ENCODE results near the gene F2R. TPM values are rescaled to one million over a fixed set of nuclear protein-coding genes. Genes with fewer than 3 reads are reported as not detected.

Gene F2R
- total and polyA plus RNA-seq, 12 donors = 6.0 to 60.5 (median 26.8) TPM

DNA sequence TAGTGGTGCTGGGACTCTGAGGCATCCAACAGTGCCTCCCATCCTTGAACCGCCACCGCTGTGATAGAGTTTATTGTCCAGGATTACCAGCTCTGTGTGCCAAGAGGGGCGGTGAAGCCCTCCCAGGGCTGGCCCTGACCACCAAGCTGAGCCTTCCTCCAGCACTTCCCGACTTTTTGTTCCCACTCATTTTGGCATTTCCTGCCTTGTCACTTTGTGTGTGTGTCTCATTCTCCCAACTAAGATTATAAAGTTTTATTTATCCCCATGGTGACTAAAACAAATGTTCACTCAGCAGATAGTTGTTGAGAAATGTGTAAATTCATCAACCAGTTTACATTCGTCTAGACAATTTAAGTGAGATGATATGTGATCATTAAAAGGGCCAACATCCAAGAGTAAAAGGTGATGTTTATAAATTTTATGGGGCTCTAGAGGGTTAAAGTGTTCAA is 2.5 kb downstream of the F2R start:
- Histone ChIP-seq H3K4me1 (replicated peaks in 1 of 2) (peaks cover 6 to 27% of the 10 kb centered on the region in 2 donors), H3K27me3 (no peaks in the 10 kb centered on the region), H3K36me3 (replicated peaks in 1 of 2) (no peaks in the 10 kb centered on the region), H3K4me3 (peak overlapping the region in 1 of 4 donors; percentile 93), H3K27ac (peak overlapping the region in 1 of 5 donors; percentile 54), H3K9me3 (replicated peaks in 1 of 3) (no peaks in the 10 kb centered on the region)
- 62 to 85% (median 79%) methylated on average over 5 of the region's 5 CpGs for WGBS, 4 donors
- TF ChIP-seq CTCF (IDR thresholded peaks at IDR 0.05) (no peak), POLR2A (IDR thresholded peaks at IDR 0.05) (peak in 1 of 2 donors; percentile 20)
- intact Hi-C loops (cut with DNase I) = loop anchor here in 1 of 2 donors (2.0 kb wide), 1 partner anchor 52 kb away; no protein-coding TSS in a partner anchor
- peak in 2 of 7 donors; percentile 33 to 39 for DNase-seq

- TF ChIP-seq CTCF (IDR thresholded peaks at IDR 0.05) (no peak), POLR2A (IDR thresholded peaks at IDR 0.05) (no peak)
- H3K36me3 ChIP-seq (replicated peaks in 1 of 2) = no peaks in the 10 kb centered on the region
- no peak overlapping the region for H3K4me3 ChIP-seq
- WGBS, 4 donors = 80 to 92% (median 84%) methylated on average over 4 of the region's 4 CpGs
- no peaks in the 10 kb centered on the region for H3K27me3 ChIP-seq
- intact Hi-C loops (cut with DNase I) = loop anchor here in 1 of 2 donors (2.0 kb wide), 1 partner anchor 52 kb away; no protein-coding TSS in a partner anchor
- DNase-seq = no peak
- peak overlapping the region in 1 of 5 donors; percentile 54 for H3K27ac ChIP-seq
- H3K9me3 ChIP-seq (replicated peaks in 1 of 3) = no peaks in the 10 kb centered on the region
- peaks cover 6 to 27% of the 10 kb centered on the region in 2 donors for H3K4me1 ChIP-seq (replicated peaks in 1 of 2)
Observed at GRCh38 chr5:76718880-76719279, 3.0 kb downstream of the F2R start.

GRCh38 chr5:76720988-76721569 is 5.2 kb downstream of the F2R start:
- TF ChIP-seq POLR2A (IDR thresholded peaks at IDR 0.05) (no peak), CTCF (IDR thresholded peaks at IDR 0.05) (no peak)
- Histone ChIP-seq H3K4me1 (replicated peaks in 1 of 2) (peaks cover 6 to 17% of the 10 kb centered on the region in 2 donors), H3K36me3 (replicated peaks in 1 of 2) (no peaks in the 10 kb centered on the region), H3K9me3 (replicated peaks in 1 of 3) (no peaks in the 10 kb centered on the region), H3K27me3 (no peaks in the 10 kb centered on the region), H3K4me3 (no peak overlapping the region), H3K27ac (no peak overlapping the region)
- DNase-seq = no peak
- WGBS, 4 donors = 50 to 67% (median 59%) methylated on average over 10 of the region's 10 CpGs
- intact Hi-C loops (cut with DNase I) = no loop called here

- no peak for TF ChIP-seq POLR2A (IDR thresholded peaks at IDR 0.05)
- no peak for TF ChIP-seq CTCF (IDR thresholded peaks at IDR 0.05)
- no peaks in the 10 kb centered on the region for H3K36me3 ChIP-seq (replicated peaks in 1 of 2)
- WGBS, 4 donors = 48 to 81% (median 62%) methylated on average over 1 of the region's 1 CpG
- H3K27ac ChIP-seq = no peak overlapping the region
- H3K4me1 ChIP-seq (replicated peaks in 1 of 2) = peaks cover 0 to 9% of the 10 kb centered on the region in 2 donors
- no peaks in the 10 kb centered on the region for H3K27me3 ChIP-seq
- intact Hi-C loops (cut with DNase I) = no loop called here
- no peak for DNase-seq
- no peak overlapping the region for H3K4me3 ChIP-seq
- no peaks in the 10 kb centered on the region for H3K9me3 ChIP-seq (replicated peaks in 1 of 3)
Observed at GRCh38 chr5:76723266-76723665, 7.3 kb downstream of the F2R start.
